HAP-1 (cell line): Measurements from ENCODE around the gene RSF1.

Experiments used
- DNase-seq, 2 experiments: peaks; one replicate each; pipeline ENCODE4 v3.0.0-alpha.2; 2016 to 2020; ENCODE audit warnings: low spot score in 2 of 2
- H3K27me3 ChIP-seq: fragments of 250-450 bp; sonication (Bioruptor Pico); 2 replicates; pipeline ENCODE4 v1.5.1; 2020; ENCODE audit warnings: low read depth, mild to moderate bottlenecking, moderate library complexity
- H3K36me3 ChIP-seq: fragments of 250-450 bp; sonication (Bioruptor Pico); replicated peaks from 2 replicates; pipeline ENCODE4 v1.5.1; 2020; ENCODE audit warnings: mild to moderate bottlenecking
- H3K4me1 ChIP-seq: fragments of 250-450 bp; sonication (Bioruptor Pico); 2 replicates; pipeline ENCODE4 v1.5.1; 2020; ENCODE audit warnings: mild to moderate bottlenecking
- H3K4me3 ChIP-seq: fragments of 250-450 bp; sonication (Bioruptor Pico); 2 replicates; pipeline ENCODE4 v1.5.1; 2020; ENCODE audit warnings: mild to moderate bottlenecking, moderate library complexity
- H3K9me3 ChIP-seq: fragments of 250-450 bp; sonication (Bioruptor Pico); 2 replicates; pipeline ENCODE4 v1.5.1; 2020; ENCODE audit warnings: mild to moderate bottlenecking, moderate library complexity
- in situ Hi-C: fragments of 300-500 bp; cut with MboI; formaldehyde crosslinking; loops from 3 replicates; pipeline ENCODE4 v1.14.3; 2020; ENCODE audit warnings: low sequenced_read_pairs, inconsistent platforms, mixed read lengths

Gene RSF1

GRCh38 chr11:77791301-77791700 is 29.2 kb downstream of the RSF1 start:
- DNase-seq: peak; percentile 90 to 92
- in situ Hi-C loops: loop anchor here (25.0 kb wide), 1 partner anchor 771 kb away; the partner anchor contains the start of gene NARS2
- H3K4me1 ChIP-seq: peaks cover 23% of the 10 kb centered on the region
- H3K27me3 ChIP-seq: no peaks in the 10 kb centered on the region
- H3K4me3 ChIP-seq: peak overlapping the region; percentile 2; the same call in 1 of the 2 replicates
- peaks cover 11% of the 10 kb centered on the region for H3K36me3 ChIP-seq
- peaks cover 12% of the 10 kb centered on the region; the same call in 1 of the 2 replicates for H3K9me3 ChIP-seq

GRCh38 chr11:77789731-77790476 is 30.6 kb downstream of the RSF1 start:
- Histone ChIP-seq H3K9me3 (peaks cover 12% of the 10 kb centered on the region; the same call in 1 of the 2 replicates), H3K27me3 (no peaks in the 10 kb centered on the region), H3K4me3 (no peak overlapping the region), H3K4me1 (peaks cover 23% of the 10 kb centered on the region), H3K36me3 (peaks cover 11% of the 10 kb centered on the region)
- in situ Hi-C loops: loop anchor here (25.0 kb wide), 1 partner anchor 772 kb away; the partner anchor contains the start of gene NARS2
- DNase-seq: no peak

GRCh38 chr11:77789061-77789730 is 31.3 kb downstream of the RSF1 start:
- DNase-seq: peak in 1 of 2 experiments; percentile 10
- Histone ChIP-seq H3K4me3 (no peak overlapping the region), H3K4me1 (peaks cover 27% of the 10 kb centered on the region), H3K27me3 (no peaks in the 10 kb centered on the region), H3K36me3 (peaks cover 11% of the 10 kb centered on the region), H3K9me3 (peaks cover 12% of the 10 kb centered on the region; the same call in 1 of the 2 replicates)
- in situ Hi-C loops: loop anchor here (25.0 kb wide), 1 partner anchor 773 kb away; the partner anchor contains the start of gene NARS2

GRCh38 chr11:77784572-77784971 is 36.0 kb downstream of the RSF1 start:
- in situ Hi-C loops: loop anchor here (25.0 kb wide), 1 partner anchor 778 kb away; the partner anchor contains the start of gene NARS2
- Histone ChIP-seq H3K4me1 (peaks cover 6% of the 10 kb centered on the region), H3K27me3 (no peaks in the 10 kb centered on the region), H3K36me3 (no peaks in the 10 kb centered on the region), H3K9me3 (no peaks in the 10 kb centered on the region), H3K4me3 (no peak overlapping the region)
- no peak for DNase-seq

- no peaks in the 10 kb centered on the region for H3K36me3 ChIP-seq
- no peaks in the 10 kb centered on the region for H3K9me3 ChIP-seq
- no peaks in the 10 kb centered on the region for H3K27me3 ChIP-seq
- peak in 1 of 2 experiments; percentile 1 for DNase-seq
- peaks cover 4% of the 10 kb centered on the region for H3K4me1 ChIP-seq
- in situ Hi-C loops: loop anchor here (25.0 kb wide), 1 partner anchor 779 kb away; the partner anchor contains the start of gene NARS2
- H3K4me3 ChIP-seq: no peak overlapping the region
These were observed 37.5 kb downstream of the RSF1 start for GRCh38 chr11:77783025-77783424.

- Histone ChIP-seq H3K4me1 (peaks cover 4% of the 10 kb centered on the region), H3K36me3 (no peaks in the 10 kb centered on the region), H3K9me3 (no peaks in the 10 kb centered on the region), H3K27me3 (no peaks in the 10 kb centered on the region), H3K4me3 (no peak overlapping the region)
- peak; percentile 25 to 28 for DNase-seq
- in situ Hi-C loops: loop anchor here (10.0 to 25.0 kb wide), 2 partner anchors 225 to 782 kb away; partner anchors contain the start of gene NARS2
These were observed 40.6 kb downstream of the RSF1 start for GRCh38 chr11:77779935-77780334.

- no peaks in the 10 kb centered on the region; the same call in 1 of the 2 replicates for H3K4me1 ChIP-seq
- in situ Hi-C loops: loop anchor here (10.0 to 25.0 kb wide), 2 partner anchors 226 to 784 kb away; partner anchors contain the start of gene NARS2
- H3K4me3 ChIP-seq: no peak overlapping the region
- H3K36me3 ChIP-seq: no peaks in the 10 kb centered on the region
- no peaks in the 10 kb centered on the region for H3K9me3 ChIP-seq
- H3K27me3 ChIP-seq: no peaks in the 10 kb centered on the region
- DNase-seq: peak in 1 of 2 experiments; percentile 0
These were observed 42.0 kb downstream of the RSF1 start for GRCh38 chr11:77778549-77778948.

- H3K9me3 ChIP-seq: no peaks in the 10 kb centered on the region
- in situ Hi-C loops: loop anchor here (10.0 to 25.0 kb wide), 2 partner anchors 227 to 784 kb away; partner anchors contain the start of gene NARS2
These were observed 42.4 kb downstream of the RSF1 start for GRCh38 chr11:77778118-77778517.

GRCh38 chr11:77776455-77776854 is 44.1 kb downstream of the RSF1 start:
- peak in 1 of 2 experiments; percentile 28 for DNase-seq
- Histone ChIP-seq H3K36me3 (no peaks in the 10 kb centered on the region), H3K4me3 (no peak overlapping the region), H3K4me1 (no peaks in the 10 kb centered on the region; the same call in 1 of the 2 replicates), H3K9me3 (no peaks in the 10 kb centered on the region), H3K27me3 (no peaks in the 10 kb centered on the region)
- in situ Hi-C loops: loop anchor here (10.0 to 25.0 kb wide), 2 partner anchors 228 to 786 kb away; partner anchors contain the start of gene NARS2

More at GRCh38 chr11:77778118-77778517, 42.4 kb downstream of the RSF1 start:
- DNase-seq: no peak
- H3K36me3 ChIP-seq: no peaks in the 10 kb centered on the region
- no peaks in the 10 kb centered on the region for H3K27me3 ChIP-seq
- no peak overlapping the region for H3K4me3 ChIP-seq
- H3K4me1 ChIP-seq: no peaks in the 10 kb centered on the region; the same call in 1 of the 2 replicates

GRCh38 chr11:77775936-77776335 is 44.6 kb downstream of the RSF1 start:
- Histone ChIP-seq H3K9me3 (no peaks in the 10 kb centered on the region), H3K4me3 (no peak overlapping the region), H3K27me3 (no peaks in the 10 kb centered on the region), H3K36me3 (no peaks in the 10 kb centered on the region), H3K4me1 (no peaks in the 10 kb centered on the region; the same call in 1 of the 2 replicates)
- DNase-seq: no peak
- in situ Hi-C loops: loop anchor here (10.0 to 25.0 kb wide), 2 partner anchors 229 to 786 kb away; partner anchors contain the start of gene NARS2

GRCh38 chr11:77771135-77771534 is 49.4 kb downstream of the RSF1 start:
- H3K4me3 ChIP-seq: no peak overlapping the region
- in situ Hi-C loops: loop anchor here (10.0 kb wide), 1 partner anchor 234 kb away; no protein-coding TSS in a partner anchor
- no peaks in the 10 kb centered on the region for H3K4me1 ChIP-seq
- H3K9me3 ChIP-seq: no peaks in the 10 kb centered on the region
- no peaks in the 10 kb centered on the region for H3K27me3 ChIP-seq
- H3K36me3 ChIP-seq: no peaks in the 10 kb centered on the region
- no peak for DNase-seq

- H3K27me3 ChIP-seq: no peaks in the 10 kb centered on the region
- in situ Hi-C loops: loop anchor here (10.0 kb wide), 1 partner anchor 234 kb away; no protein-coding TSS in a partner anchor
- H3K9me3 ChIP-seq: no peaks in the 10 kb centered on the region
- no peaks in the 10 kb centered on the region for H3K4me1 ChIP-seq
- no peak for DNase-seq
- H3K36me3 ChIP-seq: no peaks in the 10 kb centered on the region
- H3K4me3 ChIP-seq: no peak overlapping the region
These were observed 49.9 kb downstream of the RSF1 start for GRCh38 chr11:77770629-77771028.

- Histone ChIP-seq H3K36me3 (peaks cover 10% of the 10 kb centered on the region), H3K9me3 (no peaks in the 10 kb centered on the region), H3K4me1 (0 out of 2 replicates have a peak, but pooled peaks cover 4% of the 10 kb centered on the region), H3K27me3 (no peaks in the 10 kb centered on the region), H3K4me3 (no peak overlapping the region)
- in situ Hi-C loops: no loop called here
- no peak for DNase-seq
These were observed 58.1 kb downstream of the RSF1 start for GRCh38 chr11:77762426-77762825.
